ENCODE measurements around the gene RTP3.
"Not testable (repeated sequence)": the region's sequence is repeated elsewhere in the genome, so short reads cannot be mapped to it uniquely, and the experiment has no call there.

DNA sequence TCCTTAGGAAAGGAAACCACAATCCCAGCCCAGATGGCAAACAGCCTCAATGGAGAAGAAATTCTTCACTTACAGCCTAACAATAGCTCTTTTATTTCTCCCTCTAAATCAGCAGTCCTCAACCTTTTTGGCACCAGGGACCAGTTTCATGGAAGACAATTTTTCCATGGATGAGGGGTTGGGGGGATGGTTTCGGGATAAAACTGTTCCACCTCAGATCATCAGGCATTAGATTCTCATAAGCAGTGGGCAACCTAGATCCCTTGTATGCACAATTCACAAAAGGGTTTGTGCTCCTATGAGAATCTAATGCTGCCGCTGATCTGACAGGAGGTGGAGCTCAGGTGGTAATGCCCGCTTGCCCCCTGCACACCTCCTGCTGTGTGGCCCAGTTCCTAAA, 50.8 kb downstream of the RTP3 start:
- not testable (repeated sequence) for TF ChIP-seq POLR2A, CTCF (IDR thresholded peaks at IDR 0.05)

Data from gastroesophageal sphincter (tissue), 3 donors.